ENCODE measurements around the gene ADGRG3. TPM values are rescaled to one million over a fixed set of nuclear protein-coding genes. Genes with fewer than 3 reads are reported as not detected.

The ADGRG3 gene
- total and polyA plus RNA-seq, 2 donors from 2014 or later, result 0.17 to 1.8 TPM

- no peak overlapping the region for H3K4me3 ChIP-seq (ENCODE audit: low read length in 3 of 3)
- H3K4me1 ChIP-seq (ENCODE audit: control insufficient read depth in 2 of 3, insufficient read depth in 2 of 3, low read depth in 1 of 3, low read length in 3 of 3), result peaks cover 0 to 60% (median 53%) of the 10 kb centered on the region in 3 donors
- peak in 4 of 5 donors; percentile 91 to 94 (median 92) for DNase-seq
- H3K9ac ChIP-seq (ENCODE audit: low read length in 3 of 3), result no peak overlapping the region
- no peaks in the 10 kb centered on the region for H3K9me3 ChIP-seq (ENCODE audit: control insufficient read depth in 2 of 3, insufficient read depth in 1 of 3, low read length in 3 of 3)
- no peak for FAIRE-seq
- intact Hi-C loops (cut with DNase I), result no loop called here
- TF ChIP-seq CTCF (IDR thresholded peaks at IDR 0.05; ENCODE audit: borderline replicate concordance, extremely low read depth, insufficient read depth), result no peak
- peak overlapping the region in 1 of 2 donors; percentile 45 for H3K27ac ChIP-seq (ENCODE audit: low read depth in 2 of 2, low read length in 2 of 2)
- H3K36me3 ChIP-seq (ENCODE audit: control insufficient read depth in 2 of 3, insufficient read depth in 3 of 3, low read length in 3 of 3), result peaks cover 0 to 10% (median 9%) of the 10 kb centered on the region in 3 donors
- H3K27me3 ChIP-seq (ENCODE audit: control insufficient read depth, insufficient read depth, low read length), result no peaks in the 10 kb centered on the region
Measured at GRCh38 chr16:57639172-57639887, 28.8 kb upstream of the ADGRG3 start.

- intact Hi-C loops (cut with DNase I), result no loop called here
- H3K9ac ChIP-seq (ENCODE audit: low read length in 3 of 3), result peak overlapping the region in 1 of 3 donors; percentile 34
- H3K27ac ChIP-seq (ENCODE audit: low read depth in 2 of 2, low read length in 2 of 2), result peak overlapping the region in 1 of 2 donors; percentile 40
- H3K36me3 ChIP-seq (ENCODE audit: control insufficient read depth in 2 of 3, insufficient read depth in 3 of 3, low read length in 3 of 3), result peaks cover 0 to 17% (median 15%) of the 10 kb centered on the region in 3 donors
- no peaks in the 10 kb centered on the region for H3K27me3 ChIP-seq (ENCODE audit: control insufficient read depth, insufficient read depth, low read length)
- TF ChIP-seq CTCF (IDR thresholded peaks at IDR 0.05; ENCODE audit: borderline replicate concordance, extremely low read depth, insufficient read depth), result no peak
- H3K9me3 ChIP-seq (ENCODE audit: control insufficient read depth in 2 of 3, insufficient read depth in 1 of 3, low read length in 3 of 3), result no peaks in the 10 kb centered on the region
- H3K4me1 ChIP-seq (ENCODE audit: control insufficient read depth in 2 of 3, insufficient read depth in 2 of 3, low read depth in 1 of 3, low read length in 3 of 3), result peaks cover 0 to 59% (median 44%) of the 10 kb centered on the region in 3 donors
- DNase-seq, result no peak
- H3K4me3 ChIP-seq (ENCODE audit: low read length in 3 of 3), result no peak overlapping the region
- FAIRE-seq, result no peak
Measured at GRCh38 chr16:57640185-57640584, 27.9 kb upstream of the ADGRG3 start.

- H3K27ac ChIP-seq (ENCODE audit: low read depth in 2 of 2, low read length in 2 of 2), result peak overlapping the region in 1 of 2 donors; percentile 40
- TF ChIP-seq CTCF (IDR thresholded peaks at IDR 0.05; ENCODE audit: borderline replicate concordance, extremely low read depth, insufficient read depth), result no peak
- FAIRE-seq (no peak), DNase-seq (no peak)
- peaks cover 0 to 57% (median 40%) of the 10 kb centered on the region in 3 donors for H3K4me1 ChIP-seq (ENCODE audit: control insufficient read depth in 2 of 3, insufficient read depth in 2 of 3, low read depth in 1 of 3, low read length in 3 of 3)
- peaks cover 0 to 17% (median 15%) of the 10 kb centered on the region in 3 donors for H3K36me3 ChIP-seq (ENCODE audit: control insufficient read depth in 2 of 3, insufficient read depth in 3 of 3, low read length in 3 of 3)
- no peaks in the 10 kb centered on the region for H3K9me3 ChIP-seq (ENCODE audit: control insufficient read depth in 2 of 3, insufficient read depth in 1 of 3, low read length in 3 of 3)
- H3K27me3 ChIP-seq (ENCODE audit: control insufficient read depth, insufficient read depth, low read length), result no peaks in the 10 kb centered on the region
- no peak overlapping the region for H3K4me3 ChIP-seq (ENCODE audit: low read length in 3 of 3)
- intact Hi-C loops (cut with DNase I), result no loop called here
- H3K9ac ChIP-seq (ENCODE audit: low read length in 3 of 3), result peak overlapping the region in 1 of 3 donors; percentile 34
Measured at GRCh38 chr16:57640612-57641011, 27.5 kb upstream of the ADGRG3 start.

Data from kidney (tissue), 14 donors.